Muscle of leg (tissue), 11 donors: Measurements from ENCODE around the gene CRYBA1. TPM values are rescaled to one million over a fixed set of nuclear protein-coding genes. Genes with fewer than 3 reads are reported as not detected.
A peak's percentile ranks its signal among the peaks of the same experiment; 100 is the strongest.

Source experiments
- DNase-seq: peaks from one replicate; pipeline ENCODE4 v3.0.0; 2013
- H3K27ac ChIP-seq: one replicate; pipeline ENCODE4 v1.5.1; 2013; ENCODE audit warnings: mild to moderate bottlenecking, low read length, control low read depth
- H3K27me3 ChIP-seq: one replicate; pipeline ENCODE4 v1.6.1; 2013; ENCODE audit warnings: low read length; ENCODE audit not compliant: control insufficient read depth, insufficient read depth
- H3K36me3 ChIP-seq: one replicate; pipeline ENCODE4 v1.6.1; 2013; ENCODE audit warnings: low read length; ENCODE audit not compliant: control insufficient read depth, insufficient read depth
- H3K4me1 ChIP-seq: one replicate; pipeline ENCODE4 v1.6.1; 2013; ENCODE audit warnings: low read length; ENCODE audit not compliant: control insufficient read depth, insufficient read depth
- H3K4me3 ChIP-seq: one replicate; pipeline ENCODE4 v1.5.1; 2013; ENCODE audit warnings: low read length, control low read depth
- H3K9me3 ChIP-seq: replicated peaks from 2 replicates; pipeline ENCODE4 v1.6.1; 2013; ENCODE audit warnings: low read depth, low read length; ENCODE audit not compliant: control insufficient read depth
- WGBS: methylation state at CpG from one replicate; pipeline ENCODE4 v1.1.5; 2013; ENCODE audit warnings: missing lambda C conversion rate; ENCODE audit not compliant: insufficient coverage; 5-methylcytosine and 5-hydroxymethylcytosine counted together
- polyA plus RNA-seq, 8 donors: library from polyadenylated mRNA; unstranded; fragments of 120-200 nt; gene quantifications; one replicate each; pipeline versions ENCODE4 v1.2.1 to v1.2.3, GENCODE V29; 2013; ENCODE audit warnings: inconsistent platforms in 1 of 8, low replicate concordance in 1 of 8; ENCODE audit not compliant: insufficient read length in 8 of 8, insufficient read depth in 1 of 8
- total RNA-seq: library from RNA; stranded (reverse); fragments of 120-200 nt; gene quantifications from one replicate; pipeline ENCODE4 v1.2.4, GENCODE V29; 2013

CRYBA1 gene
- total and polyA plus RNA-seq, 9 donors, result not detected

- DNase-seq, result peak; percentile 100
- Histone ChIP-seq H3K4me1 (peaks cover 4% of the 10 kb centered on the region), H3K4me3 (peak within 1 kb of the TSS; percentile 97), H3K9me3 (no peaks in the 10 kb centered on the region), H3K27me3 (no peaks in the 10 kb centered on the region), H3K36me3 (peaks cover 4% of the 10 kb centered on the region), H3K27ac (peak within 1 kb of the TSS; percentile 96)
- 0% methylated on average over 24 of the region's 31 CpGs for WGBS
Observed at GRCh38 chr17:29293890-29294579, 47.4 kb downstream of the CRYBA1 start, which contains the start of gene NUFIP2. NUFIP2 (minus strand) TSS chr17:29294148; CDS start chr17:29294059, 89 bp downstream.

- peak overlapping the region; percentile 47 for H3K4me3 ChIP-seq
- no peaks in the 10 kb centered on the region for H3K9me3 ChIP-seq
- peaks cover 4% of the 10 kb centered on the region for H3K4me1 ChIP-seq
- peaks cover 4% of the 10 kb centered on the region for H3K36me3 ChIP-seq
- peak overlapping the region; percentile 96 for H3K27ac ChIP-seq
- no peaks in the 10 kb centered on the region for H3K27me3 ChIP-seq
- no peak for DNase-seq
- no CpG with 5 or more reads among the region's 2 CpGs for WGBS
Observed at GRCh38 chr17:29294580-29294900, 47.9 kb downstream of the CRYBA1 start.

- Histone ChIP-seq H3K27me3 (no peaks in the 10 kb centered on the region), H3K9me3 (no peaks in the 10 kb centered on the region), H3K27ac (no peak overlapping the region), H3K36me3 (no peaks in the 10 kb centered on the region), H3K4me3 (no peak overlapping the region), H3K4me1 (peaks cover under 1% of the 10 kb centered on the region)
- no peak for DNase-seq
- no CpG with 5 or more reads among the region's 3 CpGs for WGBS
Observed at GRCh38 chr17:29295420-29295819, 48.8 kb downstream of the CRYBA1 start.

GRCh38 chr17:29299031-29299430 is 52.4 kb downstream of the CRYBA1 start:
- H3K36me3 ChIP-seq, result no peaks in the 10 kb centered on the region
- WGBS, result 80% methylated on average over 1 of the region's 2 CpGs
- no peak for DNase-seq
- H3K27me3 ChIP-seq, result no peaks in the 10 kb centered on the region
- no peak overlapping the region for H3K4me3 ChIP-seq
- H3K4me1 ChIP-seq, result no peaks in the 10 kb centered on the region
- no peaks in the 10 kb centered on the region for H3K9me3 ChIP-seq
- H3K27ac ChIP-seq, result no peak overlapping the region

- no CpG with 5 or more reads among the region's 3 CpGs for WGBS
- H3K4me3 ChIP-seq, result no peak overlapping the region
- no peak for DNase-seq
- no peak overlapping the region for H3K27ac ChIP-seq
- H3K36me3 ChIP-seq, result no peaks in the 10 kb centered on the region
- H3K27me3 ChIP-seq, result no peaks in the 10 kb centered on the region
- no peaks in the 10 kb centered on the region for H3K4me1 ChIP-seq
- H3K9me3 ChIP-seq, result no peaks in the 10 kb centered on the region
Observed at GRCh38 chr17:29303386-29303785, 56.7 kb downstream of the CRYBA1 start.

Other genes starting within 250 kb of the CRYBA1 start
- gene SEZ6, start 240.8 kb upstream of the CRYBA1 start, total RNA-seq, result 0.04 TPM
- gene SEZ6, start 240.8 kb upstream of the CRYBA1 start, polyA plus RNA-seq, result under 1 TPM; 0.09 to 0.44 (median 0.30) TPM
- gene PIPOX, start 203.7 kb upstream of the CRYBA1 start, total RNA-seq, result 1.6 TPM
- 1 to 10 TPM in 7 of 8 donors, under 1 TPM in 1; 0.79 to 5.8 (median 1.5) TPM for gene PIPOX, start 203.7 kb upstream of the CRYBA1 start, polyA plus RNA-seq
- 157 TPM for gene MYO18A, start 66.5 kb upstream of the CRYBA1 start, total RNA-seq
- 100 to 1,000 TPM; 170 to 309 (median 209) TPM for gene MYO18A, start 66.5 kb upstream of the CRYBA1 start, polyA plus RNA-seq
- 32.1 TPM for gene NUFIP2, start 47.3 kb downstream of the CRYBA1 start, total RNA-seq
- 10 to 100 TPM; 17.4 to 35.1 (median 26.9) TPM for gene NUFIP2, start 47.3 kb downstream of the CRYBA1 start, polyA plus RNA-seq
- 35.0 TPM for gene TAOK1, start 143.5 kb downstream of the CRYBA1 start, total RNA-seq
- gene TAOK1, start 143.5 kb downstream of the CRYBA1 start, polyA plus RNA-seq, result 10 to 100 TPM; 15.6 to 36.2 (median 30.9) TPM